Activated effector memory CD4-positive, alpha-beta T cell treated with Interleukin-2 at 50 U/mL for 16 hours (primary cell): ENCODE measurements around the gene CCER1.

ENCODE experiments used
- DNase-seq: peaks from one replicate; pipeline ENCODE4 v3.0.0-alpha.2; 2020

Gene CCER1

GRCh38 chr12:90964616-90965015 is 9.6 kb upstream of the CCER1 start:
- no peak for DNase-seq

- no peak for DNase-seq
Observed at GRCh38 chr12:90963946-90964345, 9.0 kb upstream of the CCER1 start.

GRCh38 chr12:90961154-90961553 is 6.2 kb upstream of the CCER1 start:
- DNase-seq = no peak

- DNase-seq = no peak
Observed at GRCh38 chr12:90959538-90960139, 4.7 kb upstream of the CCER1 start.

GRCh38 chr12:90959032-90959431 is 4.1 kb upstream of the CCER1 start:
- DNase-seq = no peak

- no peak for DNase-seq
Observed at GRCh38 chr12:90958347-90958746, 3.4 kb upstream of the CCER1 start.

- no peak for DNase-seq
Observed at GRCh38 chr12:90954428-90954827, 548 bp downstream of the CCER1 start.

- no peak for DNase-seq
Observed at GRCh38 chr12:90953956-90954421, 987 bp downstream of the CCER1 start.

GRCh38 chr12:90951432-90952105 is 3.4 kb downstream of the CCER1 start:
- DNase-seq = no peak

GRCh38 chr12:90947869-90948268 is 7.1 kb downstream of the CCER1 start:
- DNase-seq = no peak

- no peak for DNase-seq
Observed at GRCh38 chr12:90945070-90945649, 9.8 kb downstream of the CCER1 start.

- DNase-seq = no peak
Observed at GRCh38 chr12:90943255-90943654, 11.7 kb downstream of the CCER1 start.

- DNase-seq = no peak
Observed at GRCh38 chr12:90940872-90941499, 14.0 kb downstream of the CCER1 start.

GRCh38 chr12:90939382-90939781 is 15.6 kb downstream of the CCER1 start:
- DNase-seq = no peak

GRCh38 chr12:90938451-90938850 is 16.5 kb downstream of the CCER1 start:
- no peak for DNase-seq

- no peak for DNase-seq
Observed at GRCh38 chr12:90937651-90938050, 17.3 kb downstream of the CCER1 start.

- DNase-seq = no peak
Observed at GRCh38 chr12:90936230-90937005, 18.6 kb downstream of the CCER1 start.

GRCh38 chr12:90925562-90925961 is 29.4 kb downstream of the CCER1 start:
- DNase-seq = no peak

GRCh38 chr12:90924406-90924805 is 30.6 kb downstream of the CCER1 start:
- DNase-seq = no peak

GRCh38 chr12:90922145-90922627 is 32.8 kb downstream of the CCER1 start:
- no peak for DNase-seq

- DNase-seq = no peak
Observed at GRCh38 chr12:90921536-90921935, 33.4 kb downstream of the CCER1 start.

- no peak for DNase-seq
Observed at GRCh38 chr12:90920222-90920621, 34.8 kb downstream of the CCER1 start.

GRCh38 chr12:90917431-90917830 is 37.5 kb downstream of the CCER1 start:
- DNase-seq = no peak
